ENCODE results near the gene TESK1.

- TF ChIP-seq CTCF (IDR thresholded peaks at IDR 0.05; ENCODE audit: insufficient read depth, low read length) (no peak), POLR2AphosphoS5 (IDR thresholded peaks at IDR 0.05; ENCODE audit: low read depth) (no peak)
Observed at GRCh38 chr9:35653611-35654010, 48.5 kb downstream of the TESK1 start.
